Hepatocyte (in vitro differentiated cells): Measurements from ENCODE around the gene CMTM6.

Source experiments
- CTCF ChIP-seq: fragments of 200-600 bp; sonication (generic); IDR thresholded peaks from 2 replicates; pipeline ENCODE4 v1.5.1; 2016; ENCODE audit warnings: antibody characterized with exemption, mild to moderate bottlenecking; ENCODE audit not compliant: poor library complexity
- EZH2 ChIP-seq: fragments of 200-600 bp; sonication (generic); IDR thresholded peaks from 2 replicates; pipeline ENCODE4 v1.6.1; 2016; ENCODE audit warnings: antibody characterized with exemption, mild to moderate bottlenecking, borderline replicate concordance
- EZH2phosphoT487 ChIP-seq: fragments of 200-600 bp; sonication (generic); IDR thresholded peaks from one replicate; pipeline ENCODE4 v1.6.1; 2018; ENCODE audit warnings: antibody characterized with exemption, mild to moderate bottlenecking, low read depth, moderate library complexity; ENCODE audit not compliant: unreplicated experiment, severe bottlenecking

GRCh38 chr3:32434206-32434605 lies 68.4 kb downstream of the CMTM6 start:
- TF ChIP-seq CTCF = no peak
- no peak for TF ChIP-seq EZH2
- no peak for TF ChIP-seq EZH2phosphoT487
